ENCODE results near the gene SPATS1. TPM values are rescaled to one million over a fixed set of nuclear protein-coding genes. Genes with fewer than 3 reads are reported as not detected.

SPATS1 gene
- total RNA-seq, 1 experiment from 2014 or later: not detected

DNA sequence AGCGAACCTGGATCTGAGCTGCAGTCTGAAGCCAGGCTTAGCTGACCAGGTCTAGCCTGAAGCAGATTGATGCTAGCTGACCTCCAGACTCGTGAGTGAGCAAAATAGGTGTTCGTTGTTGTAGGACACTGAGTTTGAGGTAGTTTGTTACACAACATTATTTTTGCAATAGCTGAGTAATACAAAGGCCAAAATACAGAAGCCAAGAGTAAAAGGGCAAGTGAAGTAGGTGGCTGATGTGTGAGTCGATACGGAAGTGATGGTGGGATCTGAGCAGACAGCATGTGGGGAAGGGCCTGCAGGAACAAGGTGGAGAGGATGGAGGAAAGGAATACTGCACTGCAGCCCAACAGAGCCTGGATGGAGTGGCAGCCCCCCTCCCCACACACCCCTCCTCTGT, 8.5 kb upstream of the SPATS1 start:
- ChIA-PET CTCF (no interaction called here), POLR2A (no interaction called here)
- Histone ChIP-seq H3K9me3 (ENCODE audit: control insufficient read depth, insufficient read depth, low read depth, low read length) (no peaks in the 10 kb centered on the region), H3K27ac (ENCODE audit: low read length) (no peak overlapping the region), H3K27me3 (ENCODE audit: control insufficient read depth, insufficient read depth, low read length) (peaks cover 4% of the 10 kb centered on the region; the same call in 1 of the 2 replicates), H3K4me3 (ENCODE audit: low read depth in 2 of 2, low read length in 2 of 2) (no peak overlapping the region), H3K36me3 (ENCODE audit: control insufficient read depth, insufficient read depth, low read length) (no peaks in the 10 kb centered on the region), H3K4me1 (ENCODE audit: control insufficient read depth, insufficient read depth, low read length) (no peaks in the 10 kb centered on the region)
- ATAC-seq: no peak
- in situ Hi-C loops (cut with HindIII; ENCODE audit: low pct_unique_long_range_greater_than_20kb, low sequenced_read_pairs): no loop called here
- TF ChIP-seq POLR2AphosphoS5 (IDR thresholded peaks at IDR 0.05; ENCODE audit: low read depth, low read length): no peak
- TF ChIP-seq, protein P1, sequence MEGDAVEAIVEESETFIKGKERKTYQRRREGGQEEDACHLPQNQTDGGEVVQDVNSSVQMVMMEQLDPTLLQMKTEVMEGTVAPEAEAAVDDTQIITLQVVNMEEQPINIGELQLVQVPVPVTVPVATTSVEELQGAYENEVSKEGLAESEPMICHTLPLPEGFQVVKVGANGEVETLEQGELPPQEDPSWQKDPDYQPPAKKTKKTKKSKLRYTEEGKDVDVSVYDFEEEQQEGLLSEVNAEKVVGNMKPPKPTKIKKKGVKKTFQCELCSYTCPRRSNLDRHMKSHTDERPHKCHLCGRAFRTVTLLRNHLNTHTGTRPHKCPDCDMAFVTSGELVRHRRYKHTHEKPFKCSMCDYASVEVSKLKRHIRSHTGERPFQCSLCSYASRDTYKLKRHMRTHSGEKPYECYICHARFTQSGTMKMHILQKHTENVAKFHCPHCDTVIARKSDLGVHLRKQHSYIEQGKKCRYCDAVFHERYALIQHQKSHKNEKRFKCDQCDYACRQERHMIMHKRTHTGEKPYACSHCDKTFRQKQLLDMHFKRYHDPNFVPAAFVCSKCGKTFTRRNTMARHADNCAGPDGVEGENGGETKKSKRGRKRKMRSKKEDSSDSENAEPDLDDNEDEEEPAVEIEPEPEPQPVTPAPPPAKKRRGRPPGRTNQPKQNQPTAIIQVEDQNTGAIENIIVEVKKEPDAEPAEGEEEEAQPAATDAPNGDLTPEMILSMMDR (IDR thresholded peaks at IDR 0.05): no peak
- intact Hi-C loops (cut with micrococcal nuclease; ENCODE audit: unreplicated experiment): no loop called here
- no peak for DNase-seq (ENCODE audit: low read depth, low spot score)
- BruUV-seq (replicated peaks): no TSS peak

GRCh38 chr6:44335631-44336030, 6.8 kb upstream of the SPATS1 start:
- no peak for ATAC-seq
- ChIA-PET CTCF (interaction anchor here (0.6 to 3.1 kb wide), 2 partner anchors 67 to 224 kb away, joined by 4 to 18 read pairs; no protein-coding TSS in a partner anchor), POLR2A (no interaction called here)
- Histone ChIP-seq H3K4me3 (ENCODE audit: low read depth in 2 of 2, low read length in 2 of 2) (no peak overlapping the region), H3K36me3 (ENCODE audit: control insufficient read depth, insufficient read depth, low read length) (no peaks in the 10 kb centered on the region), H3K9me3 (ENCODE audit: control insufficient read depth, insufficient read depth, low read depth, low read length) (no peaks in the 10 kb centered on the region), H3K27ac (ENCODE audit: low read length) (no peak overlapping the region), H3K4me1 (ENCODE audit: control insufficient read depth, insufficient read depth, low read length) (peaks cover 6% of the 10 kb centered on the region; the same call in 1 of the 2 replicates), H3K27me3 (ENCODE audit: control insufficient read depth, insufficient read depth, low read length) (no peaks in the 10 kb centered on the region; the same call in 1 of the 2 replicates)
- DNase-seq (ENCODE audit: low read depth, low spot score): no peak
- intact Hi-C loops (cut with micrococcal nuclease; ENCODE audit: unreplicated experiment): loop anchor here (5.0 kb wide), 2 partner anchors 48 to 238 kb away; no protein-coding TSS in a partner anchor
- TF ChIP-seq, protein P1 (IDR thresholded peaks at IDR 0.05): no peak
- TF ChIP-seq TCF7L2 (IDR thresholded peaks at IDR 0.05; ENCODE audit: low read depth, low read length) (no peak), REST (IDR thresholded peaks at IDR 0.05; ENCODE audit: insufficient read depth in 1 of 2, low read depth in 2 of 2, low read length in 1 of 2) (no peak), POLR2AphosphoS5 (IDR thresholded peaks at IDR 0.05; ENCODE audit: low read depth, low read length) (no peak), SIN3A (IDR thresholded peaks at IDR 0.05; ENCODE audit: borderline replicate concordance, insufficient read depth, low read depth, low read length) (no peak)
- in situ Hi-C loops (cut with HindIII; ENCODE audit: low pct_unique_long_range_greater_than_20kb, low sequenced_read_pairs): no loop called here
- BruUV-seq (replicated peaks): no TSS peak

Data from Panc1 (cell line).